Measurements from ENCODE around the gene ESR1.
"Not testable (repeated sequence)": the region's sequence is repeated elsewhere in the genome, so short reads cannot be mapped to it uniquely, and the experiment has no call there.

Gene ESR1

GRCh38 chr6:152071843-152072242, 264.4 kb downstream of the ESR1 start:
- Histone ChIP-seq H3K36me3 (ENCODE audit: control insufficient read depth, low read length) (no peaks in the 10 kb centered on the region), H3K9me2 (replicated peaks; ENCODE audit: control insufficient read depth, low read length) (no peaks in the 10 kb centered on the region), H3K4me1 (ENCODE audit: control insufficient read depth, low read length) (no peaks in the 10 kb centered on the region), H3K27me3 (ENCODE audit: control insufficient read depth, low read length) (no peaks in the 10 kb centered on the region), H3K79me2 (ENCODE audit: control insufficient read depth, low read length) (no peaks in the 10 kb centered on the region), H3K9me3 (ENCODE audit: control insufficient read depth, insufficient read depth, low read length) (no peaks in the 10 kb centered on the region), H3K4me3 (ENCODE audit: low read length) (no peak overlapping the region), H4K20me1 (ENCODE audit: control insufficient read depth, insufficient read depth, low read depth, low read length) (no peaks in the 10 kb centered on the region), H3K4me2 (ENCODE audit: low read length) (no peak overlapping the region), H3F3A (ENCODE audit: control insufficient read depth, insufficient read depth) (no peaks in the 10 kb centered on the region), H3K27ac (ENCODE audit: low read depth, low read length) (no peak overlapping the region)
- no peak for TF ChIP-seq CTCF (IDR thresholded peaks at IDR 0.05; ENCODE audit: low read depth, low read length, poor library complexity, severe bottlenecking)
- TF ChIP-seq EZH2phosphoT487 (IDR thresholded peaks at IDR 0.05; ENCODE audit: borderline replicate concordance, low read length) = no peak

- H3K4me1 ChIP-seq (ENCODE audit: control insufficient read depth, low read length); H3K4me2 ChIP-seq (ENCODE audit: low read length): not testable (repeated sequence)
Observed at GRCh38 chr6:152076242-152076641, 268.8 kb downstream of the ESR1 start.

GRCh38 chr6:152078001-152078400, 270.5 kb downstream of the ESR1 start:
- no peaks in the 10 kb centered on the region for H3K9me2 ChIP-seq (replicated peaks; ENCODE audit: control insufficient read depth, low read length)
- no peaks in the 10 kb centered on the region for H3K27me3 ChIP-seq (ENCODE audit: control insufficient read depth, low read length)
- no peaks in the 10 kb centered on the region for H3K9me3 ChIP-seq (ENCODE audit: control insufficient read depth, insufficient read depth, low read length)
- no peaks in the 10 kb centered on the region for H3K4me1 ChIP-seq (ENCODE audit: control insufficient read depth, low read length)
- no peak overlapping the region for H3K4me2 ChIP-seq (ENCODE audit: low read length)
- H3K27ac ChIP-seq (ENCODE audit: low read depth, low read length) = no peak overlapping the region
- TF ChIP-seq EZH2phosphoT487 (IDR thresholded peaks at IDR 0.05; ENCODE audit: borderline replicate concordance, low read length) (no peak), CTCF (IDR thresholded peaks at IDR 0.05; ENCODE audit: low read depth, low read length, poor library complexity, severe bottlenecking) (no peak)
- no peak overlapping the region for H3K4me3 ChIP-seq (ENCODE audit: low read length)
- no peaks in the 10 kb centered on the region for H4K20me1 ChIP-seq (ENCODE audit: control insufficient read depth, insufficient read depth, low read depth, low read length)
- H3K36me3 ChIP-seq (ENCODE audit: control insufficient read depth, low read length) = no peaks in the 10 kb centered on the region
- H3K79me2 ChIP-seq (ENCODE audit: control insufficient read depth, low read length) = no peaks in the 10 kb centered on the region
- no peaks in the 10 kb centered on the region for H3F3A ChIP-seq (ENCODE audit: control insufficient read depth, insufficient read depth)

More at GRCh38 chr6:152076242-152076641, 268.8 kb downstream of the ESR1 start:
- H3K4me3 ChIP-seq (ENCODE audit: low read length); H3K36me3 ChIP-seq (ENCODE audit: control insufficient read depth, low read length); H3K79me2 ChIP-seq (ENCODE audit: control insufficient read depth, low read length); H3F3A ChIP-seq (ENCODE audit: control insufficient read depth, insufficient read depth); H3K9me2 ChIP-seq (replicated peaks; ENCODE audit: control insufficient read depth, low read length); H4K20me1 ChIP-seq (ENCODE audit: control insufficient read depth, insufficient read depth, low read depth, low read length); H3K27ac ChIP-seq (ENCODE audit: low read depth, low read length); H3K27me3 ChIP-seq (ENCODE audit: control insufficient read depth, low read length); H3K9me3 ChIP-seq (ENCODE audit: control insufficient read depth, insufficient read depth, low read length): not testable (repeated sequence)

- H3K9me2 ChIP-seq (replicated peaks; ENCODE audit: control insufficient read depth, low read length) = no peaks in the 10 kb centered on the region
Observed at GRCh38 chr6:152078804-152079203, 271.3 kb downstream of the ESR1 start.

More at GRCh38 chr6:152078804-152079203, 271.3 kb downstream of the ESR1 start:
- Histone ChIP-seq H3F3A (ENCODE audit: control insufficient read depth, insufficient read depth) (no peaks in the 10 kb centered on the region), H3K36me3 (ENCODE audit: control insufficient read depth, low read length) (no peaks in the 10 kb centered on the region), H3K27me3 (ENCODE audit: control insufficient read depth, low read length) (no peaks in the 10 kb centered on the region), H3K4me3 (ENCODE audit: low read length) (no peak overlapping the region), H3K9me3 (ENCODE audit: control insufficient read depth, insufficient read depth, low read length) (no peaks in the 10 kb centered on the region), H3K27ac (ENCODE audit: low read depth, low read length) (no peak overlapping the region), H3K4me1 (ENCODE audit: control insufficient read depth, low read length) (no peaks in the 10 kb centered on the region), H4K20me1 (ENCODE audit: control insufficient read depth, insufficient read depth, low read depth, low read length) (no peaks in the 10 kb centered on the region), H3K4me2 (ENCODE audit: low read length) (no peak overlapping the region), H3K79me2 (ENCODE audit: control insufficient read depth, low read length) (no peaks in the 10 kb centered on the region)
- TF ChIP-seq EZH2phosphoT487 (IDR thresholded peaks at IDR 0.05; ENCODE audit: borderline replicate concordance, low read length) (no peak), CTCF (IDR thresholded peaks at IDR 0.05; ENCODE audit: low read depth, low read length, poor library complexity, severe bottlenecking) (no peak)

Measured in DOHH2 (cell line).